GM23338 (cell line): ENCODE results near the gene CCL7. TPM values are rescaled to one million over a fixed set of nuclear protein-coding genes. Genes with fewer than 3 reads are reported as not detected.

ENCODE experiments used
- ATAC-seq: fragments of 200-7000 bp; cut with Tn5 transposase; 3 replicates; pipeline ENCODE4 v1.9.1; 2020
- DNase-seq: peaks from one replicate; pipeline ENCODE4 v3.0.0-alpha.2; 2015; ENCODE audit warnings: low spot score
- H2AFZ ChIP-seq: fragments of 200-600 bp; sonication (generic); 2 replicates; pipeline ENCODE4 v1.8.0; 2016; ENCODE audit warnings: antibody characterized with exemption, mild to moderate bottlenecking, moderate library complexity
- H3F3A ChIP-seq: fragments of 200-600 bp; sonication (generic); replicated peaks from 2 replicates; pipeline ENCODE4 v1.8.0; 2017; ENCODE audit warnings: antibody characterized with exemption, mixed run types, low read depth
- H3K27ac ChIP-seq: fragments of 200-600 bp; sonication (generic); 2 replicates; pipeline ENCODE4 v1.6.1; 2016; ENCODE audit warnings: low read depth
- H3K27me3 ChIP-seq: fragments of 200-600 bp; sonication (generic); 2 replicates; pipeline ENCODE4 v1.8.0; 2016; ENCODE audit warnings: mild to moderate bottlenecking, mixed run types, moderate library complexity; ENCODE audit not compliant: insufficient read depth
- H3K36me3 ChIP-seq: fragments of 200-600 bp; sonication (generic); 2 replicates; pipeline ENCODE4 v1.8.0; 2016; ENCODE audit warnings: mild to moderate bottlenecking; ENCODE audit not compliant: insufficient read depth
- H3K4me1 ChIP-seq: fragments of 200-600 bp; sonication (generic); 2 replicates; pipeline ENCODE4 v1.8.0; 2016; ENCODE audit warnings: mild to moderate bottlenecking, moderate library complexity; ENCODE audit not compliant: insufficient read depth
- H3K4me2 ChIP-seq: fragments of 200-600 bp; sonication (generic); 2 replicates; pipeline ENCODE4 v1.7.1; 2017; ENCODE audit warnings: mixed run types
- H3K4me3 ChIP-seq: fragments of 200-600 bp; sonication (generic); 2 replicates; pipeline ENCODE4 v1.6.1; 2016; ENCODE audit warnings: mixed run types
- H3K79me2 ChIP-seq: fragments of 200-600 bp; sonication (generic); replicated peaks from 2 replicates; pipeline ENCODE4 v1.8.0; 2017; ENCODE audit warnings: mild to moderate bottlenecking; ENCODE audit not compliant: insufficient read depth
- H3K9me2 ChIP-seq: fragments of 200-600 bp; sonication (generic); 2 replicates; pipeline ENCODE4 v1.8.0; 2017; ENCODE audit not compliant: insufficient read depth
- H4K20me1 ChIP-seq: fragments of 200-600 bp; sonication (generic); replicated peaks from 2 replicates; pipeline ENCODE4 v1.8.0; 2017; ENCODE audit warnings: mild to moderate bottlenecking; ENCODE audit not compliant: insufficient read depth
- H3K27ac Mint-ChIP-seq: 2 replicates; pipeline ENCODE4 v1.8.0; 2020; ENCODE audit warnings: inconsistent platforms, mild to moderate bottlenecking, moderate library complexity, mixed read lengths
- H3K27me3 Mint-ChIP-seq: 3 replicates; pipeline ENCODE4 v1.8.0; 2022; ENCODE audit warnings: low read depth, mild to moderate bottlenecking, moderate library complexity, mixed read lengths, inconsistent platforms; ENCODE audit not compliant: insufficient read depth, poor library complexity
- H3K36me3 Mint-ChIP-seq: 3 replicates; pipeline ENCODE4 v1.8.0; 2021; ENCODE audit warnings: low read depth, mild to moderate bottlenecking, inconsistent platforms, moderate library complexity, mixed read lengths
- H3K4me1 Mint-ChIP-seq: 3 replicates; pipeline ENCODE4 v1.8.0; 2020; ENCODE audit warnings: mild to moderate bottlenecking, inconsistent platforms, mixed read lengths
- H3K4me3 Mint-ChIP-seq: 3 replicates; pipeline ENCODE4 v1.8.0; 2021; ENCODE audit warnings: moderate library complexity, mild to moderate bottlenecking, inconsistent platforms, mixed read lengths
- H3K9me3 Mint-ChIP-seq: 3 replicates; pipeline ENCODE4 v1.8.0; 2020; ENCODE audit warnings: moderate library complexity, mild to moderate bottlenecking, inconsistent platforms, mixed read lengths
- CREB1 ChIP-seq: fragments of 250-450 bp; sonication (Bioruptor Pico); IDR thresholded peaks from 2 replicates; pipeline ENCODE4 v1.5.0; 2020; ENCODE audit warnings: low read depth, mild to moderate bottlenecking, moderate library complexity
- NANOG ChIP-seq: IDR thresholded peaks from 2 replicates; pipeline ENCODE4 v1.6.1; 2016; ENCODE audit warnings: antibody characterized with exemption, borderline replicate concordance
- POLR2AphosphoS5 ChIP-seq: IDR thresholded peaks from 2 replicates; pipeline ENCODE4 v1.6.1; 2016; ENCODE audit warnings: antibody characterized with exemption, low read depth
- ZNF114 ChIP-seq: fragments of 250-450 bp; sonication (Bioruptor Pico); IDR thresholded peaks from 2 replicates; pipeline ENCODE4 v1.5.0; 2020; ENCODE audit warnings: mild to moderate bottlenecking, moderate library complexity
- polyA plus RNA-seq: library from polyadenylated mRNA; unstranded; fragments of >200 nt; fragmentation: Nextera tagmentation; extraction: Ambion mirVana; gene quantifications from 2 replicates; pipeline ENCODE4 v1.2.1, GENCODE V29; 2016
- total RNA-seq: library from RNA; depleted of rRNA; stranded (reverse); fragments of >200 nt; shearing (Covaris generic); gene quantifications from 2 replicates; pipeline ENCODE4 v1.2.3, GENCODE V29; 2014
- TF ChIP-seq, protein P1 (sequence below): IDR thresholded peaks from one replicate; pipeline ENCODE4 v1.6.1; 2018; ENCODE audit warnings: antibody characterized with exemption; ENCODE audit not compliant: unreplicated experiment
- TF ChIP-seq, protein P2 (sequence below), 2 experiments: fragments of 200-600 bp in 1 of 2; sonication (generic) in 1 of 2; conservative IDR thresholded peaks; 2 replicates each; pipeline versions ENCODE4 v1.5.1 to v1.6.1; 2016 to 2017; ENCODE audit warnings: antibody characterized with exemption in 2 of 2, low read depth in 2 of 2, mild to moderate bottlenecking in 2 of 2, moderate library complexity in 1 of 2
- TF ChIP-seq, protein P3 (sequence below): fragments of 250-450 bp; sonication (Bioruptor Pico); IDR thresholded peaks from 2 replicates; pipeline ENCODE4 v1.5.0; 2020; ENCODE audit warnings: mild to moderate bottlenecking, moderate library complexity
- TF ChIP-seq, protein P4 (sequence below): IDR thresholded peaks from 2 replicates; pipeline ENCODE4 v1.6.1; 2016; ENCODE audit warnings: antibody characterized with exemption

Gene CCL7
- total and polyA plus RNA-seq, 2 experiments from 2014 or later, result not detected

DNA sequence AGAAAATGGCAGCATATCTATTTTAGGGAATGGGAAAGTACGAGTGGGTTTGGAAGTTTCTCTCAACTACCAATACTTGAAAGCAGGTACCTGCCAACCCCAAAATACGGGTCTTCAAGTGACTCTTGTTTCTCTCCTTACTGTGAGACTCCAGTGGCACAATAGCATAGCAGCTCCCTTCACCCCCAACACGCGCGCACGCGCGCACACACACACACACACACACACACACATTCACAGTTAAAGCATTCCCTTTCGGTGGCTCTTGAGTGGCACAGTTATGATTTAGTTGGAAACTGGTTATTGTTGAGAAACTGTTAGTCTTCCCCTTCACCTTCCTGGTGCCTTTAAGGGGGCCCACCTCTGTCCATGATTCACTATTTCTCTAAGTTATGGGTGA, 45.0 kb upstream of the CCL7 start (continued):
- TF ChIP-seq, protein P1, sequence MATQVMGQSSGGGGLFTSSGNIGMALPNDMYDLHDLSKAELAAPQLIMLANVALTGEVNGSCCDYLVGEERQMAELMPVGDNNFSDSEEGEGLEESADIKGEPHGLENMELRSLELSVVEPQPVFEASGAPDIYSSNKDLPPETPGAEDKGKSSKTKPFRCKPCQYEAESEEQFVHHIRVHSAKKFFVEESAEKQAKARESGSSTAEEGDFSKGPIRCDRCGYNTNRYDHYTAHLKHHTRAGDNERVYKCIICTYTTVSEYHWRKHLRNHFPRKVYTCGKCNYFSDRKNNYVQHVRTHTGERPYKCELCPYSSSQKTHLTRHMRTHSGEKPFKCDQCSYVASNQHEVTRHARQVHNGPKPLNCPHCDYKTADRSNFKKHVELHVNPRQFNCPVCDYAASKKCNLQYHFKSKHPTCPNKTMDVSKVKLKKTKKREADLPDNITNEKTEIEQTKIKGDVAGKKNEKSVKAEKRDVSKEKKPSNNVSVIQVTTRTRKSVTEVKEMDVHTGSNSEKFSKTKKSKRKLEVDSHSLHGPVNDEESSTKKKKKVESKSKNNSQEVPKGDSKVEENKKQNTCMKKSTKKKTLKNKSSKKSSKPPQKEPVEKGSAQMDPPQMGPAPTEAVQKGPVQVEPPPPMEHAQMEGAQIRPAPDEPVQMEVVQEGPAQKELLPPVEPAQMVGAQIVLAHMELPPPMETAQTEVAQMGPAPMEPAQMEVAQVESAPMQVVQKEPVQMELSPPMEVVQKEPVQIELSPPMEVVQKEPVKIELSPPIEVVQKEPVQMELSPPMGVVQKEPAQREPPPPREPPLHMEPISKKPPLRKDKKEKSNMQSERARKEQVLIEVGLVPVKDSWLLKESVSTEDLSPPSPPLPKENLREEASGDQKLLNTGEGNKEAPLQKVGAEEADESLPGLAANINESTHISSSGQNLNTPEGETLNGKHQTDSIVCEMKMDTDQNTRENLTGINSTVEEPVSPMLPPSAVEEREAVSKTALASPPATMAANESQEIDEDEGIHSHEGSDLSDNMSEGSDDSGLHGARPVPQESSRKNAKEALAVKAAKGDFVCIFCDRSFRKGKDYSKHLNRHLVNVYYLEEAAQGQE, result no peak

DNA sequence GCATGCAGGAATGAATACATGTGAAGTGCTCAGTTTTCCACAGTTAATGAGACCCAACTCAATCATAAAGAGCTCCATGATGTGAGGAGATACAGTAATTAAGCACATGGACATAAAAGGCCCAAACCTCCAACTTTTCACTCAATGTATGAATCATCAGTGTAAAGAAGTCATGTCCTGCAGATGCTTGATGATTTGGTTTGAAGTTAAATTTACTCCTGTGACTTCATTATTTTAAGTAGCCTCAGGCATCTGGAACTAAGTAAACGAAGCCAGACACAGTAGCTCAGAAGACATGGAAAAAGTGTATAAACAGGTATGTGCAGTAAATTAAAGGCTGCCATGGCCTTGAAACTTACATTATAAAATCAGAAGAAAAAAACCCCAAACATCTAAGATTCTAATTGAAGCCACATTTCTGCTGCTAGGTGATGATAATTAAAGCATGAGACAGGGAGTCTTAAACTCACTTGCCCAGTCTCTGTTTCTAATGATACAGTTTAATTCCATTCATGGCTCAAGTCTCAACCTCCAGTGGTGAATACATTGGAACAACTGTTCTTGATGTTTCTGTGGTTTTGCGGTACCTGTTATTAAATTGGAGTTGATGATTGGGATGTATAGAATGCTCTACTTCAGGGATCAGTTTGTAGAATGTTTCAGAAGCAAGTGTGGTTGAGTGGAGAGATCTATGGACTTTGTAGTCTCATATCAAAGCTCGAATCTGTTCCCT, 43.8 kb upstream of the CCL7 start:
- H3K4me2 ChIP-seq, result no peak overlapping the region
- H3K9me2 ChIP-seq, result peaks cover 19% of the 10 kb centered on the region; the same call in 1 of the 2 replicates
- no peak overlapping the region for H3K4me3 Mint-ChIP-seq
- no peaks in the 10 kb centered on the region for H3F3A ChIP-seq
- H3K36me3 ChIP-seq, result peaks cover 4% of the 10 kb centered on the region; the same call in 1 of the 2 replicates
- H3K9me3 Mint-ChIP-seq, result peaks cover 24% of the 10 kb centered on the region
- DNase-seq, result no peak
- peaks cover 8% of the 10 kb centered on the region; the same call in 1 of the 2 replicates for H3K4me1 ChIP-seq
- H3K27ac Mint-ChIP-seq, result no peak overlapping the region
- H3K4me3 ChIP-seq, result no peak overlapping the region
- H3K27me3 Mint-ChIP-seq, result peaks cover 1% of the 10 kb centered on the region
- H3K36me3 Mint-ChIP-seq, result peaks cover 9% of the 10 kb centered on the region; the same call in 2 of the 3 replicates
- no peaks in the 10 kb centered on the region for H4K20me1 ChIP-seq
- peaks cover 8% of the 10 kb centered on the region for H3K4me1 Mint-ChIP-seq
- H2AFZ ChIP-seq, result no peak overlapping the region
- ATAC-seq, result no peak
- no peaks in the 10 kb centered on the region for H3K27me3 ChIP-seq
- H3K79me2 ChIP-seq, result no peaks in the 10 kb centered on the region
- no peak overlapping the region for H3K27ac ChIP-seq
- TF ChIP-seq, protein P2, sequence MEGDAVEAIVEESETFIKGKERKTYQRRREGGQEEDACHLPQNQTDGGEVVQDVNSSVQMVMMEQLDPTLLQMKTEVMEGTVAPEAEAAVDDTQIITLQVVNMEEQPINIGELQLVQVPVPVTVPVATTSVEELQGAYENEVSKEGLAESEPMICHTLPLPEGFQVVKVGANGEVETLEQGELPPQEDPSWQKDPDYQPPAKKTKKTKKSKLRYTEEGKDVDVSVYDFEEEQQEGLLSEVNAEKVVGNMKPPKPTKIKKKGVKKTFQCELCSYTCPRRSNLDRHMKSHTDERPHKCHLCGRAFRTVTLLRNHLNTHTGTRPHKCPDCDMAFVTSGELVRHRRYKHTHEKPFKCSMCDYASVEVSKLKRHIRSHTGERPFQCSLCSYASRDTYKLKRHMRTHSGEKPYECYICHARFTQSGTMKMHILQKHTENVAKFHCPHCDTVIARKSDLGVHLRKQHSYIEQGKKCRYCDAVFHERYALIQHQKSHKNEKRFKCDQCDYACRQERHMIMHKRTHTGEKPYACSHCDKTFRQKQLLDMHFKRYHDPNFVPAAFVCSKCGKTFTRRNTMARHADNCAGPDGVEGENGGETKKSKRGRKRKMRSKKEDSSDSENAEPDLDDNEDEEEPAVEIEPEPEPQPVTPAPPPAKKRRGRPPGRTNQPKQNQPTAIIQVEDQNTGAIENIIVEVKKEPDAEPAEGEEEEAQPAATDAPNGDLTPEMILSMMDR (conservative IDR thresholded peaks at IDR 0.05; ENCODE audit: low read depth in 2 of 2), result no peak
- TF ChIP-seq, protein P3, sequence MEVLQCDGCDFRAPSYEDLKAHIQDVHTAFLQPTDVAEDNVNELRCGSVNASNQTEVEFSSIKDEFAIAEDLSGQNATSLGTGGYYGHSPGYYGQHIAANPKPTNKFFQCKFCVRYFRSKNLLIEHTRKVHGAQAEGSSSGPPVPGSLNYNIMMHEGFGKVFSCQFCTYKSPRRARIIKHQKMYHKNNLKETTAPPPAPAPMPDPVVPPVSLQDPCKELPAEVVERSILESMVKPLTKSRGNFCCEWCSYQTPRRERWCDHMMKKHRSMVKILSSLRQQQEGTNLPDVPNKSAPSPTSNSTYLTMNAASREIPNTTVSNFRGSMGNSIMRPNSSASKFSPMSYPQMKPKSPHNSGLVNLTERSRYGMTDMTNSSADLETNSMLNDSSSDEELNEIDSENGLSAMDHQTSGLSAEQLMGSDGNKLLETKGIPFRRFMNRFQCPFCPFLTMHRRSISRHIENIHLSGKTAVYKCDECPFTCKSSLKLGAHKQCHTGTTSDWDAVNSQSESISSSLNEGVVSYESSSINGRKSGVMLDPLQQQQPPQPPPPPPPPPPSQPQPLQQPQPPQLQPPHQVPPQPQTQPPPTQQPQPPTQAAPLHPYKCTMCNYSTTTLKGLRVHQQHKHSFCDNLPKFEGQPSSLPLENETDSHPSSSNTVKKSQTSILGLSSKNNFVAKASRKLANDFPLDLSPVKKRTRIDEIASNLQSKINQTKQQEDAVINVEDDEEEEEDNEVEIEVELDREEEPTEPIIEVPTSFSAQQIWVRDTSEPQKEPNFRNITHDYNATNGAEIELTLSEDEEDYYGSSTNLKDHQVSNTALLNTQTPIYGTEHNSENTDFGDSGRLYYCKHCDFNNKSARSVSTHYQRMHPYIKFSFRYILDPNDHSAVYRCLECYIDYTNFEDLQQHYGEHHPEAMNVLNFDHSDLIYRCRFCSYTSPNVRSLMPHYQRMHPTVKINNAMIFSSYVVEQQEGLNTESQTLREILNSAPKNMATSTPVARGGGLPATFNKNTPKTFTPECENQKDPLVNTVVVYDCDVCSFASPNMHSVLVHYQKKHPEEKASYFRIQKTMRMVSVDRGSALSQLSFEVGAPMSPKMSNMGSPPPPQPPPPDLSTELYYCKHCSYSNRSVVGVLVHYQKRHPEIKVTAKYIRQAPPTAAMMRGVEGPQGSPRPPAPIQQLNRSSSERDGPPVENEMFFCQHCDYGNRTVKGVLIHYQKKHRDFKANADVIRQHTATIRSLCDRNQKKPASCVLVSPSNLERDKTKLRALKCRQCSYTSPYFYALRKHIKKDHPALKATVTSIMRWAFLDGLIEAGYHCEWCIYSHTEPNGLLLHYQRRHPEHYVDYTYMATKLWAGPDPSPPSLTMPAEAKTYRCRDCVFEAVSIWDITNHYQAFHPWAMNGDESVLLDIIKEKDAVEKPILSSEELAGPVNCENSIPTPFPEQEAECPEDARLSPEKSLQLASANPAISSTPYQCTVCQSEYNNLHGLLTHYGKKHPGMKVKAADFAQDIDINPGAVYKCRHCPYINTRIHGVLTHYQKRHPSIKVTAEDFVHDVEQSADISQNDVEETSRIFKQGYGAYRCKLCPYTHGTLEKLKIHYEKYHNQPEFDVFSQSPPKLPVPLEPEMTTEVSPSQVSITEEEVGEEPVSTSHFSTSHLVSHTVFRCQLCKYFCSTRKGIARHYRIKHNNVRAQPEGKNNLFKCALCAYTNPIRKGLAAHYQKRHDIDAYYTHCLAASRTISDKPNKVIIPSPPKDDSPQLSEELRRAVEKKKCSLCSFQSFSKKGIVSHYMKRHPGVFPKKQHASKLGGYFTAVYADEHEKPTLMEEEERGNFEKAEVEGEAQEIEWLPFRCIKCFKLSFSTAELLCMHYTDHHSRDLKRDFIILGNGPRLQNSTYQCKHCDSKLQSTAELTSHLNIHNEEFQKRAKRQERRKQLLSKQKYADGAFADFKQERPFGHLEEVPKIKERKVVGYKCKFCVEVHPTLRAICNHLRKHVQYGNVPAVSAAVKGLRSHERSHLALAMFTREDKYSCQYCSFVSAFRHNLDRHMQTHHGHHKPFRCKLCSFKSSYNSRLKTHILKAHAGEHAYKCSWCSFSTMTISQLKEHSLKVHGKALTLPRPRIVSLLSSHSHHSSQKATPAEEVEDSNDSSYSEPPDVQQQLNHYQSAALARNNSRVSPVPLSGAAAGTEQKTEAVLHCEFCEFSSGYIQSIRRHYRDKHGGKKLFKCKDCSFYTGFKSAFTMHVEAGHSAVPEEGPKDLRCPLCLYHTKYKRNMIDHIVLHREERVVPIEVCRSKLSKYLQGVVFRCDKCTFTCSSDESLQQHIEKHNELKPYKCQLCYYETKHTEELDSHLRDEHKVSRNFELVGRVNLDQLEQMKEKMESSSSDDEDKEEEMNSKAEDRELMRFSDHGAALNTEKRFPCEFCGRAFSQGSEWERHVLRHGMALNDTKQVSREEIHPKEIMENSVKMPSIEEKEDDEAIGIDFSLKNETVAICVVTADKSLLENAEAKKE (CRISPR knock-in tag), result no peak
- TF ChIP-seq NANOG (no peak), CREB1 (CRISPR knock-in tag) (no peak), POLR2AphosphoS5 (no peak), ZNF114 (CRISPR knock-in tag) (no peak)
- TF ChIP-seq, protein P4, sequence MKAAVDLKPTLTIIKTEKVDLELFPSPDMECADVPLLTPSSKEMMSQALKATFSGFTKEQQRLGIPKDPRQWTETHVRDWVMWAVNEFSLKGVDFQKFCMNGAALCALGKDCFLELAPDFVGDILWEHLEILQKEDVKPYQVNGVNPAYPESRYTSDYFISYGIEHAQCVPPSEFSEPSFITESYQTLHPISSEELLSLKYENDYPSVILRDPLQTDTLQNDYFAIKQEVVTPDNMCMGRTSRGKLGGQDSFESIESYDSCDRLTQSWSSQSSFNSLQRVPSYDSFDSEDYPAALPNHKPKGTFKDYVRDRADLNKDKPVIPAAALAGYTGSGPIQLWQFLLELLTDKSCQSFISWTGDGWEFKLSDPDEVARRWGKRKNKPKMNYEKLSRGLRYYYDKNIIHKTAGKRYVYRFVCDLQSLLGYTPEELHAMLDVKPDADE, result no peak
